Parathyroid adenoma (tissue), 2 donors: Measurements from ENCODE around the gene CD274.
A peak's percentile ranks its signal among the peaks of the same experiment; 100 is the strongest.

Source experiments
- H2AFZ ChIP-seq: fragments of 300-600 bp; sonication (generic); one replicate; pipeline ENCODE4 v1.7.0; 2017; ENCODE audit warnings: antibody characterized with exemption, mild to moderate bottlenecking
- H3K27ac ChIP-seq: fragments of 300-600 bp; sonication (generic); one replicate; pipeline ENCODE4 v1.7.0; 2017
- H3K27me3 ChIP-seq: fragments of 300-600 bp; sonication (generic); one replicate; pipeline ENCODE4 v1.7.0; 2017; ENCODE audit warnings: low read length; ENCODE audit not compliant: control insufficient read depth, insufficient read depth
- H3K36me3 ChIP-seq: fragments of 300-600 bp; sonication (generic); one replicate; pipeline ENCODE4 v1.7.0; 2017; ENCODE audit warnings: low read length; ENCODE audit not compliant: control insufficient read depth, insufficient read depth
- H3K4me1 ChIP-seq: fragments of 300-600 bp; sonication (generic); one replicate; pipeline ENCODE4 v1.7.0; 2017; ENCODE audit warnings: control low read depth
- H3K4me2 ChIP-seq: fragments of 300-600 bp; sonication (generic); one replicate; pipeline ENCODE4 v1.7.0; 2017; ENCODE audit warnings: low read length
- H3K4me3 ChIP-seq: fragments of 300-600 bp; sonication (generic); one replicate; pipeline ENCODE4 v1.7.0; 2017; ENCODE audit warnings: low read depth, low read length
- H3K79me2 ChIP-seq: fragments of 300-600 bp; sonication (generic); one replicate; pipeline ENCODE4 v1.7.0; 2017; ENCODE audit warnings: control low read depth
- H3K9ac ChIP-seq: fragments of 300-600 bp; sonication (generic); one replicate; pipeline ENCODE4 v1.7.0; 2017; ENCODE audit warnings: mild to moderate bottlenecking
- H3K9me3 ChIP-seq: fragments of 300-600 bp; sonication (generic); one replicate; pipeline ENCODE4 v1.7.0; 2017; ENCODE audit warnings: low read length; ENCODE audit not compliant: control insufficient read depth
- CTCF ChIP-seq: fragments of 300-600 bp; sonication (generic); IDR thresholded peaks from one replicate; pipeline ENCODE4 v1.7.0; 2017; ENCODE audit warnings: antibody characterized with exemption, mild to moderate bottlenecking
- donor health status: primary hyperparathyroidism.

Gene CD274

GRCh38 chr9:5510360-5510931 is 60.1 kb downstream of the CD274 start, which contains the start of gene PDCD1LG2:
Gene PDCD1LG2 (plus strand): TSS chr9:5510531. CDS start chr9:5522547, 12,016 bp downstream.
- Histone ChIP-seq H3K27me3 (no peaks in the 10 kb centered on the region), H3K36me3 (no peaks in the 10 kb centered on the region), H3K27ac (peak within 1 kb of the TSS; percentile 39), H3K4me1 (no peaks in the 10 kb centered on the region), H3K79me2 (no peaks in the 10 kb centered on the region), H3K9me3 (no peaks in the 10 kb centered on the region), H3K4me3 (no peak within 1 kb of the TSS), H3K9ac (no peak within 1 kb of the TSS), H3K4me2 (no peak within 1 kb of the TSS), H2AFZ (peak within 1 kb of the TSS; percentile 33)
- no peak for TF ChIP-seq CTCF

GRCh38 chr9:5510989-5511388 is 60.6 kb downstream of the CD274 start:
- Histone ChIP-seq H3K4me1 (no peaks in the 10 kb centered on the region), H3K4me3 (no peak overlapping the region)

GRCh38 chr9:5511476-5511875 is 61.1 kb downstream of the CD274 start:
- Histone ChIP-seq H3K27ac (no peak overlapping the region), H3K9ac (no peak overlapping the region), H3K9me3 (no peaks in the 10 kb centered on the region), H3K4me2 (no peak overlapping the region), H3K79me2 (no peaks in the 10 kb centered on the region), H2AFZ (no peak overlapping the region), H3K36me3 (no peaks in the 10 kb centered on the region), H3K27me3 (no peaks in the 10 kb centered on the region), H3K4me3 (no peak overlapping the region), H3K4me1 (no peaks in the 10 kb centered on the region)
- TF ChIP-seq CTCF: no peak

More at GRCh38 chr9:5510989-5511388, 60.6 kb downstream of the CD274 start:
- no peaks in the 10 kb centered on the region for H3K36me3 ChIP-seq
- H3K4me2 ChIP-seq: no peak overlapping the region
- no peak for TF ChIP-seq CTCF
- H3K9ac ChIP-seq: no peak overlapping the region
- H3K9me3 ChIP-seq: no peaks in the 10 kb centered on the region
- H3K79me2 ChIP-seq: no peaks in the 10 kb centered on the region
- no peak overlapping the region for H3K27ac ChIP-seq
- no peak overlapping the region for H2AFZ ChIP-seq
- no peaks in the 10 kb centered on the region for H3K27me3 ChIP-seq

GRCh38 chr9:5511935-5512580 is 61.7 kb downstream of the CD274 start:
- Histone ChIP-seq H3K4me1 (no peaks in the 10 kb centered on the region), H2AFZ (no peak overlapping the region), H3K36me3 (no peaks in the 10 kb centered on the region), H3K9ac (no peak overlapping the region), H3K4me2 (no peak overlapping the region), H3K27ac (no peak overlapping the region), H3K27me3 (no peaks in the 10 kb centered on the region), H3K9me3 (no peaks in the 10 kb centered on the region), H3K4me3 (no peak overlapping the region), H3K79me2 (no peaks in the 10 kb centered on the region)
- TF ChIP-seq CTCF: no peak
